22Rv1 (cell line): ENCODE results near the gene ADGRA3.

Experiments used
- H3K27ac ChIP-seq: fragments of 450-650 bp; 2 replicates; pipeline ENCODE4 v1.5.1; 2017
- CTCF ChIP-seq: fragments of 450-650 bp; IDR thresholded peaks from 2 replicates; pipeline ENCODE4 v1.5.1; 2017; ENCODE audit warnings: mild to moderate bottlenecking
- ZFX ChIP-seq: fragments of 450-650 bp; IDR thresholded peaks from 2 replicates; pipeline ENCODE4 v1.6.1; 2017; ENCODE audit warnings: antibody characterized with exemption, borderline replicate concordance

Gene ADGRA3

GRCh38 chr4:22500128-22500611, 15.7 kb downstream of the ADGRA3 start:
- no peak overlapping the region for H3K27ac ChIP-seq
- TF ChIP-seq CTCF (no peak), ZFX (no peak)

GRCh38 chr4:22498866-22499265, 17.0 kb downstream of the ADGRA3 start:
- TF ChIP-seq CTCF (no peak), ZFX (no peak)
- no peak overlapping the region for H3K27ac ChIP-seq

GRCh38 chr4:22496165-22496813, 19.6 kb downstream of the ADGRA3 start:
- H3K27ac ChIP-seq, result no peak overlapping the region
- TF ChIP-seq CTCF, result no peak

- H3K27ac ChIP-seq, result no peak overlapping the region
- no peak for TF ChIP-seq CTCF
These were observed 22.3 kb downstream of the ADGRA3 start for GRCh38 chr4:22493523-22493922.

- no peak overlapping the region for H3K27ac ChIP-seq
- TF ChIP-seq ZFX, result no peak
- TF ChIP-seq CTCF, result no peak
These were observed 22.9 kb downstream of the ADGRA3 start for GRCh38 chr4:22492987-22493386.

GRCh38 chr4:22491939-22492338, 23.9 kb downstream of the ADGRA3 start:
- no peak overlapping the region for H3K27ac ChIP-seq
- TF ChIP-seq CTCF (no peak), ZFX (no peak)

GRCh38 chr4:22490718-22491315, 25.0 kb downstream of the ADGRA3 start:
- TF ChIP-seq CTCF, result no peak
- no peak for TF ChIP-seq ZFX
- H3K27ac ChIP-seq, result no peak overlapping the region
